Astrocyte (in vitro differentiated cells and primary cell): Measurements from ENCODE around the gene CCDC61. TPM values are rescaled to one million over a fixed set of nuclear protein-coding genes. Genes with fewer than 3 reads are reported as not detected.

Source experiments
- DNase-seq: peaks from one replicate; pipeline ENCODE4 v3.0.0-alpha.2; 2010; ENCODE audit warnings: low read depth
- FAIRE-seq: peaks from 2 replicates; lab custom pipeline; 2011; peaks lifted over from hg19 to GRCh38; lab: Jason Lieb, UNC
- H2AFZ ChIP-seq: 2 replicates; pipeline ENCODE4 v1.6.0; 2012; ENCODE audit warnings: low read depth, low read length, inconsistent platforms
- H3K27ac ChIP-seq: 2 replicates; pipeline ENCODE4 v1.5.1; 2011; ENCODE audit warnings: low read depth, low read length, inconsistent platforms
- H3K27me3 ChIP-seq: 2 replicates; pipeline ENCODE4 v1.6.0; 2011; ENCODE audit warnings: low read length, inconsistent platforms; ENCODE audit not compliant: insufficient read depth
- H3K36me3 ChIP-seq: 2 replicates; pipeline ENCODE4 v1.5.1; 2011; ENCODE audit warnings: low read length, inconsistent platforms; ENCODE audit not compliant: insufficient read depth
- H3K4me1 ChIP-seq: 2 replicates; pipeline ENCODE4 v1.5.1; 2011; ENCODE audit warnings: low read length, inconsistent platforms; ENCODE audit not compliant: insufficient read depth
- H3K4me2 ChIP-seq: 2 replicates; pipeline ENCODE4 v1.6.0; 2012; ENCODE audit warnings: low read length, inconsistent platforms
- H3K4me3 ChIP-seq: 2 replicates; pipeline ENCODE4 v1.5.1; 2011; ENCODE audit warnings: low read depth, mild to moderate bottlenecking, low read length, inconsistent platforms; ENCODE audit not compliant: insufficient read depth
- H3K79me2 ChIP-seq: 2 replicates; pipeline ENCODE4 v1.6.0; 2012; ENCODE audit warnings: mild to moderate bottlenecking, low read length, inconsistent platforms; ENCODE audit not compliant: insufficient read depth
- H3K9ac ChIP-seq: 2 replicates; pipeline ENCODE4 v1.6.0; 2012; ENCODE audit warnings: mild to moderate bottlenecking, low read length, inconsistent platforms
- H3K9me3 ChIP-seq: 2 replicates; pipeline ENCODE4 v1.5.1; 2012; ENCODE audit warnings: low read depth, mild to moderate bottlenecking, low read length, inconsistent platforms; ENCODE audit not compliant: insufficient read depth
- H4K20me1 ChIP-seq: 2 replicates; pipeline ENCODE4 v1.6.0; 2012; ENCODE audit warnings: low read length, inconsistent platforms; ENCODE audit not compliant: insufficient read depth
- H3K27ac Mint-ChIP-seq: one replicate; pipeline ENCODE4 v1.8.0; 2021; ENCODE audit warnings: mild to moderate bottlenecking, mixed read lengths; ENCODE audit not compliant: unreplicated experiment
- H3K27me3 Mint-ChIP-seq: one replicate; pipeline ENCODE4 v1.8.0; 2021; ENCODE audit warnings: low read depth, mixed read lengths; ENCODE audit not compliant: unreplicated experiment
- H3K36me3 Mint-ChIP-seq: one replicate; pipeline ENCODE4 v1.8.0; 2021; ENCODE audit warnings: low read depth, mixed read lengths; ENCODE audit not compliant: unreplicated experiment
- H3K4me1 Mint-ChIP-seq: one replicate; pipeline ENCODE4 v1.8.0; 2021; ENCODE audit warnings: low read depth, mixed read lengths; ENCODE audit not compliant: unreplicated experiment
- H3K4me3 Mint-ChIP-seq: one replicate; pipeline ENCODE4 v1.8.0; 2021; ENCODE audit warnings: mild to moderate bottlenecking, moderate library complexity, mixed read lengths; ENCODE audit not compliant: unreplicated experiment
- H3K9me3 Mint-ChIP-seq: one replicate; pipeline ENCODE4 v1.8.0; 2021; ENCODE audit warnings: mild to moderate bottlenecking, mixed read lengths; ENCODE audit not compliant: unreplicated experiment
- CTCF ChIP-seq: IDR thresholded peaks from 2 replicates; pipeline ENCODE4 v1.5.1; 2011; ENCODE audit warnings: low read depth, mild to moderate bottlenecking, inconsistent platforms, low read length, moderate library complexity; ENCODE audit not compliant: insufficient read depth
- EZH2 ChIP-seq: IDR thresholded peaks from 2 replicates; pipeline ENCODE4 v1.6.1; 2012; ENCODE audit warnings: mild to moderate bottlenecking, low read length, inconsistent platforms; ENCODE audit not compliant: insufficient read depth
- total RNA-seq: library from RNA; stranded (reverse); gene quantifications from 2 replicates; pipeline ENCODE4 v1.2.1, GENCODE V29; 2021

The CCDC61 gene
- total RNA-seq, 1 donor from 2014 or later: 6.6 TPM

DNA sequence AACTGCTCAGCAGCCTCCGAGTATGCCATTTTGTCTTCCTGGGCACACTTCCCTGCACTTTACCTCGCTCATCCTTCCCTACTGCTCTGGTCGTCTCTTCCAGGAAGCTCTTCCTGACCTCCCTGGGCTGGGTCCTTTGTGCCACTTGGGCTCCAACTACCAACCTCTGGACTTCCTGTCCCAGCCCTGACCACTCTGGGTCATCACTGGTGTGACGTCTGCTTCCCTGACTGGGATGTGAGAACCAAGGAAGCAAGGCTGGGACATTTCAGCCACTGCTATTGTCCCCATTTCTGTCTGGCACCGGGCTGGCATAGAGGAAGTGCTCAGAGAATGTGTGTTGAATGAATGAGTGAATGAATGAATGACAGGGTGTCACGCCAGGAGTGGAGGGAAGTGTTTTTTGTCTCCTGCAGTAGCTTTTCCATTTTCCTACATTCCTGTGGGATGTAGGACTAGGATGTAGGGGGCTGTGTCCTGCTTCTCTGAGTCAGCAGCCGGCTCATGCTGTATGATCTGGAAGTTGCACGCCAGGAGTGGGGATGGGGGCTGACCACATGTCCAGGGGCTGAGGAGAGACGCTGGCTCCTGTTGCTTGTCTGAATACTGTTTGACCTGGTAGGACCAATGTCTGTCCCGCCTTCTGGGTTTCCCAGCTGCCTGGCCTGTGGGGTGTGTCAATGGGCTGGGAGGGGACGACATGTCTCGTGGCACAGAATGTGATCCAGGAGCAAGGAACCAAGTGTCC is 36.3 kb upstream of the CCDC61 start:
- no peak for FAIRE-seq
- no peaks in the 10 kb centered on the region for H3K9me3 Mint-ChIP-seq
- H2AFZ ChIP-seq: peak overlapping the region; percentile 51

GRCh38 chr19:45959517-45960025 is 35.7 kb upstream of the CCDC61 start:
- Mint-ChIP-seq H3K4me1 (peaks cover 31% of the 10 kb centered on the region), H3K4me3 (no peak overlapping the region), H3K36me3 (peaks cover 13% of the 10 kb centered on the region), H3K27me3 (peaks cover 10% of the 10 kb centered on the region), H3K27ac (peak overlapping the region; percentile 87), H3K9me3 (no peaks in the 10 kb centered on the region)
- no peaks in the 10 kb centered on the region for H3K27me3 ChIP-seq
- no peaks in the 10 kb centered on the region for H3K36me3 ChIP-seq
- H3K4me3 ChIP-seq: no peak overlapping the region
- peak overlapping the region; percentile 64 for H3K9ac ChIP-seq
- TF ChIP-seq CTCF (no peak), EZH2 (no peak)
- H3K4me2 ChIP-seq: peak overlapping the region; percentile 69
- no peaks in the 10 kb centered on the region for H3K79me2 ChIP-seq
- peak overlapping the region; percentile 74 for H3K27ac ChIP-seq
- H3K9me3 ChIP-seq: no peaks in the 10 kb centered on the region
- peak overlapping the region; percentile 51 for H2AFZ ChIP-seq
- no peaks in the 10 kb centered on the region for H4K20me1 ChIP-seq
- FAIRE-seq: no peak
- H3K4me1 ChIP-seq: peaks cover 45% of the 10 kb centered on the region
- no peak for DNase-seq

More for the DNA sequence above, 36.3 kb upstream of the CCDC61 start:
- no peak for TF ChIP-seq EZH2
- TF ChIP-seq CTCF: no peak
- H3K27ac Mint-ChIP-seq: peak overlapping the region; percentile 87
- peak overlapping the region; percentile 69 for H3K4me2 ChIP-seq
- H3K9me3 ChIP-seq: no peaks in the 10 kb centered on the region
- H3K27me3 ChIP-seq: no peaks in the 10 kb centered on the region
- no peaks in the 10 kb centered on the region for H3K36me3 ChIP-seq
- peaks cover 10% of the 10 kb centered on the region for H3K27me3 Mint-ChIP-seq
- peaks cover 51% of the 10 kb centered on the region for H3K4me1 ChIP-seq
- H4K20me1 ChIP-seq: no peaks in the 10 kb centered on the region
- H3K36me3 Mint-ChIP-seq: peaks cover 13% of the 10 kb centered on the region
- H3K27ac ChIP-seq: peak overlapping the region; percentile 74
- no peak overlapping the region for H3K4me3 ChIP-seq
- no peaks in the 10 kb centered on the region for H3K79me2 ChIP-seq
- peak overlapping the region; percentile 64 for H3K9ac ChIP-seq
- peaks cover 31% of the 10 kb centered on the region for H3K4me1 Mint-ChIP-seq
- peak; percentile 86 for DNase-seq
- peak overlapping the region; percentile 28 for H3K4me3 Mint-ChIP-seq
